GM21360 (cell line): Measurements from ENCODE around the gene DPAGT1.
A peak's percentile ranks its signal among the peaks of the same experiment; 100 is the strongest.
"Not testable (repeated sequence)": the region's sequence is repeated elsewhere in the genome, so short reads cannot be mapped to it uniquely, and the experiment has no call there.

Experiments
- ATAC-seq: cut with Tn5 transposase; IDR thresholded peaks from one replicate; pipeline ENCODE4 v1.9.1; 2021; ENCODE audit warnings: mild to moderate bottlenecking, moderate library complexity; ENCODE audit not compliant: unreplicated experiment

DPAGT1 gene

DNA sequence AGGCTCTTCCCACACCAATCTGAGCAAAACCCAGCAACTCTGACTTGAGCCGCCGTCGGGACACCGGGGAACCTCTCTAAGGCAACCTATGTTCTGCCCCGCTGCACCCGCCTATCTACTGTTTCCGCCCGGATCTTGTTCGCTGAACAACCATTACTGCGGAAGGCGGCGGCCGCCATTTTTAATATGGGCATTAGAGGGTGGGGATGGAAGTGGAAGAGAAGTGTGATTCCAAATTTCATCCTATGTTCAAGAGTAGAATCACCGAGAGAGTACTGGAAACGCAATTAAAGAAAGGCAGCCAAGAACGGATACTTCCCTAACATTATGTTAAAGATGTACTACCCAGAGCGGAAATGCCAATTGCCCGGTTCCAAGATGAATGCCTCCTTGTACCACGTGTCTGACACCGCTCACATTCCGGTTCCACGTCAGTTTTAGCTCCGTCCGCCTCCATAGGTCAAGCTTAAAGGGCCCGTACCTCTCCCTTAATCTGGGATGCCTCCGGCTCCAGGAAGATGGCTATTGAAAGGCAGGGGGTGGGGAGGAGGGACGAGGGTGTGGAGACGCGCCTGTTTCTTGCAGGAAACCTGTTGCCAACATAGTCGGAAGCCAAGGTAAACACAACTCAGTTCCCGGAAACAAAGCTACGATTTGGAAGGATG is at the start of gene DPAGT1:
Gene DPAGT1 (minus strand): TSS at position 95 of the 665 bp plus-strand sequence. CDS start 198 bp downstream, outside the sequence.
- ATAC-seq: peak; percentile 68

GRCh38 chr11:119149786-119150275 is 48.2 kb upstream of the DPAGT1 start:
- ATAC-seq: no peak

DNA sequence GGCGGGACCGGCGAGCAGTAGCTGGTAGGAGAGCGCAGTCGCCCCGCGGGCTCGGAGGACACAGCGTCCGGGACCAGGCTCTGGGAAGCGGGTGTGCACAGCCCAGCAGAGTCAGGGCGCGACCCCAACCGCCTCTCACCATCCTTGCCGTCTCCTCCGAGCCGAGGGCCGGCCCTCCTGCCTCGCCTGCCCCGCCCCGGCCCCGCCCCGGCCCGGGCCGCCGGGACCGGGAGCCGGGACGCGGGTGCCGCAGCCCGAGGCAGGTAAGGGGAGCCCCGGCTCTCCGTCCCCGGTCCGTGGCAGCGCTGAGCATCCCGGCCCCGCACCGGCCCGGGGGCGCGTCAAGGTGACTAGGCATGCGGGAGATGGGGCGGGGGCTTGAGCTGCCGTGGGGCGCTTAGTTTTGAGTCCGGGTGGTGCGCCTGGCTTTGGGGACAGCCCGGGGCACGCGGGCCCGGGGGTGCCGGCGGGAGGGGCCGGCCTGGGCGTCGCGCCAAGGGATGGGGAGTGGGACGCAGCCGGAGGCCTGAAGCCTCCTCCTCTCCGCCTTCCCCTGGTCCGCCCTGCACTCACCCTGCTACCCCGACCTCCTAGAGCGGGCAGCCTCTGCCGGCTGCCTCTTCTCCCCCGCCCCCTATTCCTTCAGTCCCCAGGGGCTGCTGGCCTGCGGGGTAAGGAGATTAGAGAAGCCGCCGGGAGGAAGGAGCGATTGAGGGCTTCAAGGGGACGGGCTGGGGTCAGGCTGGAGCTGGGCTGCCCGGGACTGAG is 47.5 kb upstream of the DPAGT1 start, which contains the start of gene ABCG4:
Gene ABCG4 (plus strand): TSS at position 35 of the 768 bp plus-strand sequence. CDS start 914 bp downstream, outside the sequence.
- no peak for ATAC-seq

- ATAC-seq: no peak
Observed at GRCh38 chr11:119148720-119149017, 47.0 kb upstream of the DPAGT1 start.

- ATAC-seq: no peak
Observed at GRCh38 chr11:119147604-119148333, 46.1 kb upstream of the DPAGT1 start.

- ATAC-seq: no peak
Observed at GRCh38 chr11:119145551-119145950, 43.9 kb upstream of the DPAGT1 start.

DNA sequence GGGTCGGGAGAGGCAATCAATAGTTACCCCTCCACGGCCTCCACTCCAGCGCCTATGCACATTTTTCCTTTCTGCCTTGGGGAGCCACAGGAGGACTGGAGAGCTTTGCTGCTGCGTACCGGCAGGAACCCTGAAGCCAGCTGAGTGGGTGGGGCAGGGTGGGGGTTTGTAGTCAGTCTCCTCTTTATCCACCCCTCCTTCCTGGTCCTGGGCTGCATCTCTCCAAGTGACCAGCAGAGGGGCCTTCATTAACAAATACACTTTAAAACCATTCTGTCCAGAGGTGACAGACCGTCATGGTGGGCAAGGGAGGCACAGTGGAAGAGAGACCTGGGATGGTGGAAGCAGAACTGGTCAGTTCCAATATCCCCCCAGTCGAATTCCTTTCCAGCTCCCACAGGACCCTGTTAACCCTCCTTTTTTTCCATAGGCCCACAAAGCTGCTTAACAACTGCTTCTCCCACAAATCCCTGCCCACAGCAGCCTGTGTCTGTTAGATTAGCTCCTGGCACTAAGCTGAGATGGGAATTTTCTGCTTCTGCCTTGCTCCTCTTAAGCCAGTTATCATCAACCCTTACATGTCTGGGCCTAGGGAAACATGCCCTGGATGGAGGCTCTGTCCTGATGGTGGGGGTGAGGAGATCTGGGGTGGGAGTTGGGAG is 43.3 kb upstream of the DPAGT1 start:
- no peak for ATAC-seq

DNA sequence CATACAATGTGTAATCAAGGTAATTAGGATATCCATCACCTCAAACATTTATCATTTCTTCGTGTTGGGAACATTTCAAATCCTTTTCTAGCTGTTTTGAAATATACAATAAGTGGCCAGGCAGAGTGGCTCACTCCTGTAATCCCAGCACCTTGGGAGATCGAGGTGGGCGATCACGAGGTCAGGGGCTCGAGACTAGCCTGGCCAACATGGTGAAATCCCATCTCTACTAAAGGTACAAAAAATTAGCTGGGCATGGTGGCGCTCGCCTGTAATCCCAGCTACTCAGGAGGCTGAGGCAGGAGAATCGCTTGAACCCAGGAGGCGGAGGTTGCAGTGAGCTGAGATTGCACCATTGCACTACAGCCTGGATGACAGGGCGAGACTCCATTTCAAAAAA is 37.6 kb upstream of the DPAGT1 start:
- not testable (repeated sequence) for ATAC-seq

DNA sequence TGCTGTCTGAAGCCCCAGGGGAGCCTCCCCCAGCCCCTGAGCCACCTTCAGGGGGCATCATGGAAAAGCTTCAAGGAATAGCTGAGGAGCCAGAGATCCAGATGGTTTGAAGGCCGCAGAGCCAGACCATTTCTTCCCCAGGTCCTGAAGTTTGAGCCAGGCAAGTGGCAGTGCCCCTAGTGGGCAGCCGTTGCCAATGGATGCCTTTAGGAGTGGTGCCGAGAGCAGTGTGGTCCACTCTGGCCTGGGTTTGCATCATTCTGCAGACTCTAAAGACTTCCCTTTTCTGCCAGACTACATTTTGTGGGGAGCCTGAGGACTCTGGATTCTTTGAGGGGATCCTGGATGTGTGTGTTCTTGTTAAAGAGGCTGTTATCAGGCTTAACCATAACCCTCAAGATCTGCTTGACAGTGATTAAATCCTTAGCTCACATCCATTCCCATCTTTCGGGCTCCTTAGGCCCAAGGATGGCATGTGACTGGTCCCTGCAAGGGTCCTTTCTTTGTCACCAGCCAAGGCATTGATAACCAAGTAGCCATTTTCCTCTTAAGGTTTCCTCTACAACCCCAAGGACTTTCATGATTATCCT is 32.8 kb upstream of the DPAGT1 start:
- no peak for ATAC-seq

GRCh38 chr11:119130662-119131061 is 29.0 kb upstream of the DPAGT1 start:
- ATAC-seq: no peak

DNA sequence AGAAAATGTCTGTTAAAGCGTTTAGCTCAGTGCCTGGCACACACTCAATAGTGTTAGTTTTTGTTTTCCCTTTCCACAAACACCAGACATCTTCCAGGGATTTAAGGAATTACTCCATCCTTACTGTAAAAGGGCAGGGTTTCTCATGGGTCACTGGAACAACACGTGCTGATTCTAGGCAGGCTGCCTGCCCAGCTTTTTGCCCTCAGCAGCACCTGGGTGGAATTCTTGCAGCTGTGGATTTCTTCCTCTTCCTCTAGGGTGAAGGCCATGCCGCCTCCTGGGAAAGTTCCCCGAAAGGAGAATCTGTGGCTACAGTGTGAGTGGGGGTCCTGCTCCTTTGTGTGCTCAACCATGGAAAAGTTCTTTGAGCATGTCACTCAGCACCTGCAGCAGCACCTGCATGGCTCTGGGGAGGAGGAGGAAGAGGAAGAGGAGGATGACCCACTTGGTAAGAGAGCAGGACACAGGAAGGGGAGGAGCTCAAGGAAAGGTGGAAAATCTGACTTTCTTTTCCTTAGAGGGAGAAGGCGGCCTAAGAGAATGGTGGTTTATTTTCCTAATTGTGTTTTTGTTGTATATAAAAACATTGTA is 25.1 kb upstream of the DPAGT1 start:
- no peak for ATAC-seq

GRCh38 chr11:119125821-119126220 is 24.2 kb upstream of the DPAGT1 start:
- ATAC-seq: no peak

DNA sequence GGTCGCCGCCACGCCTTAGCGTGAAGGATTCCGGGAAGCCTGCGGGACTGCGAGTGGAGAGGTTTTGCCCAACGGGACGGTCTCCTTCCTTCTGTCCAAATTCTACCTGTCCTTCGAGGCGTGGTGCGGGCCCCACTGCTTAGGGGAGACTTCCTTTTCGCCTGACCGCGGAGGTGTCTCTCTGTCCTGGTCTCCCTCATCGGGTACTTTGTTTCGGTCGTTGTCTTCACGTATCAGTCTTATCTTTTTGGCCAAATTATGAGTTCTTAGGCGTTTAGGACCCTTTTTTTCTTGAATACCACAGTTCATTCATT is 20.1 kb upstream of the DPAGT1 start:
- ATAC-seq: no peak

GRCh38 chr11:119121008-119121810 is 19.6 kb upstream of the DPAGT1 start, which contains the start of gene HINFP:
Gene HINFP, plus strand, starts transcription at chr11:119121580. Its CDS starts 5,365 bp downstream, at chr11:119126945.
- peak; percentile 98 for ATAC-seq

- ATAC-seq: no peak
Observed at GRCh38 chr11:119120639-119121007, 19.0 kb upstream of the DPAGT1 start.

DNA sequence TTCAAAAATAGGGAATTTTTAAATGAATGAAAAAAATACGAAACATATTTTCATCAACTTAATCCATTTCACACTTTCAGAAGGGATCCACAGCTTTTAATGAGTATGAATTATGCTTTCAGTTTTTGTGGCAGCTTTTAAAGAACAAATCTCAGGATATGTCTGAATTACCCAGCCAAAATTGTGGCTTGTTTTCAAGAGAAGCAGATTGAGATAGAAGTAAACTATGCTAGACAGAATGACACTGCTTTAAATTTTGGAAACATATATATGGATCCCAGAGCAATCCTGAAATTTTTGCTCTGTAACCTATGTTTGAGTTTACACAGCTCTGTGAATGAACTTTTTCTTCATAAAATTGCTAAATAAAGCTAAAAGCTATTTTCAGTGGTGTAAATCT is 17.3 kb upstream of the DPAGT1 start:
- no peak for ATAC-seq

DNA sequence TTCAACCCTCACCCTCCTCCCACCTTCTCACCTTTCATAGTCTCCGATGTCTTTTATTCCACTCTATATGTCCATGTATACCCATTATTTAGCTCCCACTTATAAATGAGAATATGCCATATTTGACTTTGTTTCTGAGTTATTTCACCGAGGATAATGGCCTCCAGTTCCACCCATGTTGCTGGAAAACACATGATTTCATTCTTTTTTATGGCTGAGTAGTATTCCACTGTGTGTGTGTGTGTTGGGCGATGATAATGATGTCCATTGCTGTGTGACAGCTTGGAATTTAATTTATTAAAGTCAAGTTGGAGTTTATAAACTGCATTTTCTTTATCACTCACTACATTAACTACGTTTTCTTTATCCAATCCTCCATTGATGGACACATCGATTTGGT is 16.6 kb upstream of the DPAGT1 start:
- ATAC-seq: no peak

DNA sequence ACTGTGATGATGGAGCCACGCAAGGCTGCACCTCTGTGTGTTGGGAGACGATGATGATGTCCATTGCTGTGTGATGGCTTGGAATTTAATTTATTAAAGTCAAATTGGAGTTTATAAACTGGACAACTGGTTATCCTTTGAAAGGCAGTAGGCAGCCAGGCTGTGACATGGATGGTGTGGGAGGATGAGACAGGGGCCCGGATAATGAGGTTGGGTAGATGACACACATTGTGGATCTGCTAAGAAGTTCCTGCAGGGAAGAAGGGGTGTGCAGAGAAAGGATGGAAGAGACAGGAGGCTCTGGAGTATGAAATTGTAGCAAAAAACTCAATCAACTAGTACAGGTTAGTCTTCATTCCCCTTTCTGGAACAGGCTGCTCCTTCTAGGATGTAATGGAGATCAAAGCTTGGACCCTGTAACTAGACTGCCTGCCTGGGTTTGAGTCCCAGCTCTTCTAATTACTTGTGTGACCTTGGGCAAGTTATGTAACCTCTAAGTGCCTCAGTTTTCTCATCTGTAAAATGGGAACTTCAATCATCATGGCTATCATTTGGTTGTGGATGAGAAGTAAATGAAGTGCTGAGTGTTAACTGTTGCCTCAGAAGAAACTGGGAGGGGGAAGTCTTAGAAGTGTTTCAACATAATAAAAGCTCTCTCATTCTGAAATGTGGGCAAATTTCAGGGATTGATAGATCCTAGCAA is 15.5 kb upstream of the DPAGT1 start:
- no peak for ATAC-seq

- no peak for ATAC-seq
Observed at GRCh38 chr11:119116601-119117000, 14.9 kb upstream of the DPAGT1 start.
